ENCODE data around the gene BANF1.

BANF1 gene

GRCh38 chr11:66047541-66048365 is 45.5 kb downstream of the BANF1 start:
- TF ChIP-seq REST (IDR thresholded peaks at IDR 0.05; ENCODE audit: insufficient read depth in 1 of 2, low read depth in 2 of 2, low read length in 2 of 2), result no peak
- TF ChIP-seq POLR2AphosphoS5 (IDR thresholded peaks at IDR 0.05; ENCODE audit: low read depth, low read length), result no peak
- TF ChIP-seq FOXP2 (optimal IDR thresholded peaks at IDR 0.05; ENCODE audit: borderline replicate concordance, extremely low read depth, extremely low read length, insufficient read depth), result no peak
- no peak for TF ChIP-seq SIN3A (IDR thresholded peaks at IDR 0.05; ENCODE audit: borderline replicate concordance, insufficient read depth, low read length)
- TF ChIP-seq TAF1 (IDR thresholded peaks at IDR 0.05; ENCODE audit: borderline replicate concordance, insufficient read depth, low read length), result no peak

GRCh38 chr11:66048547-66049323 is 46.4 kb downstream of the BANF1 start, which contains the start of gene GAL3ST3:
GAL3ST3 (minus strand) TSS chr11:66049161; CDS start chr11:66045415, 3,746 bp downstream.
- TF ChIP-seq SIN3A (IDR thresholded peaks at IDR 0.05; ENCODE audit: borderline replicate concordance, insufficient read depth, low read length) (no peak), POLR2AphosphoS5 (IDR thresholded peaks at IDR 0.05; ENCODE audit: low read depth, low read length) (no peak), REST (IDR thresholded peaks at IDR 0.05; ENCODE audit: insufficient read depth in 1 of 2, low read depth in 2 of 2, low read length in 2 of 2) (no peak), TAF1 (IDR thresholded peaks at IDR 0.05; ENCODE audit: borderline replicate concordance, insufficient read depth, low read length) (no peak), FOXP2 (optimal IDR thresholded peaks at IDR 0.05; ENCODE audit: borderline replicate concordance, extremely low read depth, extremely low read length, insufficient read depth) (no peak)

GRCh38 chr11:66050581-66051231 is 48.4 kb downstream of the BANF1 start:
- TF ChIP-seq POLR2AphosphoS5 (IDR thresholded peaks at IDR 0.05; ENCODE audit: low read depth, low read length) (no peak), FOXP2 (optimal IDR thresholded peaks at IDR 0.05; ENCODE audit: borderline replicate concordance, extremely low read depth, extremely low read length, insufficient read depth) (no peak), TAF1 (IDR thresholded peaks at IDR 0.05; ENCODE audit: borderline replicate concordance, insufficient read depth, low read length) (no peak), SIN3A (IDR thresholded peaks at IDR 0.05; ENCODE audit: borderline replicate concordance, insufficient read depth, low read length) (no peak), REST (IDR thresholded peaks at IDR 0.05; ENCODE audit: insufficient read depth in 1 of 2, low read depth in 2 of 2, low read length in 2 of 2) (no peak)

GRCh38 chr11:66051371-66051765 is 49.1 kb downstream of the BANF1 start:
- TF ChIP-seq REST (IDR thresholded peaks at IDR 0.05; ENCODE audit: insufficient read depth in 1 of 2, low read depth in 2 of 2, low read length in 2 of 2) (no peak), FOXP2 (optimal IDR thresholded peaks at IDR 0.05; ENCODE audit: borderline replicate concordance, extremely low read depth, extremely low read length, insufficient read depth) (no peak), POLR2AphosphoS5 (IDR thresholded peaks at IDR 0.05; ENCODE audit: low read depth, low read length) (no peak), SIN3A (IDR thresholded peaks at IDR 0.05; ENCODE audit: borderline replicate concordance, insufficient read depth, low read length) (no peak), TAF1 (IDR thresholded peaks at IDR 0.05; ENCODE audit: borderline replicate concordance, insufficient read depth, low read length) (no peak)

All from PFSK-1 (cell line).